Right lobe of liver (tissue), 4 donors: ENCODE measurements around the gene CNOT9.

Source experiments
- CTCF ChIP-seq, 4 donors: fragments of 200-600 bp in 3 of 4; fragments of 450-650 bp in 1 of 4; IDR thresholded peaks; one replicate each; pipeline versions ENCODE4 v1.5.1 to v1.8.0; 2016 to 2022; ENCODE audit warnings: antibody characterized with exemption in 4 of 4, mild to moderate bottlenecking in 2 of 4
- POLR2A ChIP-seq: fragments of 450-650 bp; IDR thresholded peaks from one replicate; pipeline ENCODE4 v1.6.1; 2017; ENCODE audit warnings: antibody characterized with exemption, mild to moderate bottlenecking
- donor health status: DM: no; HTN: no; CAD: no.
- donor health status: DM: no; HTN: no; CAD: no.
- donor health status: DM: no; HTN: yes; CAD: no.

- TF ChIP-seq CTCF (IDR thresholded peaks at IDR 0.05), result no peak
- no peak for TF ChIP-seq POLR2A
Observed at GRCh38 chr2:218642786-218643185, 74.1 kb downstream of the CNOT9 start.
